ENCODE data around the gene TRHDE. TPM values are rescaled to one million over a fixed set of nuclear protein-coding genes. Genes with fewer than 3 reads are reported as not detected.

The TRHDE gene
- total and polyA plus RNA-seq, 2 donors (not counting 3 experiments of a cell fraction or from before 2014, with no cell fraction given), result not detected

GRCh38 chr12:72300728-72301127 is 28.6 kb downstream of the TRHDE start:
- Histone ChIP-seq H3K4me2 (ENCODE audit: insufficient read depth, low read length) (no peak overlapping the region), H3K9ac (replicated peaks; ENCODE audit: extremely low read depth, insufficient read depth, low read length) (no peak overlapping the region), H3K9me1 (replicated peaks; ENCODE audit: control insufficient read depth, extremely low read depth, insufficient read depth, low read length) (no peaks in the 10 kb centered on the region), H3K36me3 (ENCODE audit: control insufficient read depth in 2 of 2, extremely low read depth in 1 of 2, insufficient read depth in 2 of 2, low read length in 2 of 2) (no peaks in the 10 kb centered on the region), H3K79me2 (ENCODE audit: control insufficient read depth, insufficient read depth, low read length) (no peaks in the 10 kb centered on the region), H4K20me1 (replicated peaks; ENCODE audit: control insufficient read depth, extremely low read depth, insufficient read depth, low read length) (no peaks in the 10 kb centered on the region), H3K4me3 (replicated peaks in 1 of 3; ENCODE audit: insufficient read depth in 1 of 3, low read depth in 1 of 3, low read length in 3 of 3) (no peak overlapping the region), H2AFZ (ENCODE audit: low read depth, low read length) (no peak overlapping the region), H3K4me1 (ENCODE audit: control insufficient read depth, extremely low read depth, insufficient read depth, low read length) (no peaks in the 10 kb centered on the region), H3K27me3 (ENCODE audit: control insufficient read depth in 2 of 2, insufficient read depth in 2 of 2, low read length in 2 of 2) (no peaks in the 10 kb centered on the region), H3K27ac (ENCODE audit: insufficient read depth, low read depth, low read length) (no peak overlapping the region), H3K9me3 (replicated peaks; ENCODE audit: control insufficient read depth, insufficient read depth, low read length) (peaks cover 3% of the 10 kb centered on the region)
- POLR2A ChIA-PET, result no interaction called here
- intact Hi-C loops (cut with micrococcal nuclease) (no loop called here), dilution Hi-C loops (cut with MboI; ENCODE audit: extremely low pct_ligation_motif_present, low sequenced_read_pairs) (no loop called here)
- CTCF ChIA-PET, result no interaction called here
- FAIRE-seq, result no peak
- TF ChIP-seq CTCF (IDR thresholded peaks at IDR 0.05; ENCODE audit: extremely low read depth in 1 of 2, insufficient read depth in 1 of 2, low read depth in 1 of 2, low read length in 2 of 2), result no peak
- no peak for TF ChIP-seq POLR2AphosphoS5 (IDR thresholded peaks at IDR 0.05; ENCODE audit: insufficient read depth, low read depth, low read length)
- no peak for TF ChIP-seq JUN (IDR thresholded peaks at IDR 0.05; ENCODE audit: borderline replicate concordance, insufficient read depth, insufficient read length, low read depth)
- TF ChIP-seq MAX (IDR thresholded peaks at IDR 0.05; ENCODE audit: insufficient read depth, insufficient read length), result no peak
- TF ChIP-seq POLR2A (IDR thresholded peaks at IDR 0.05; ENCODE audit: low read depth, low read length), result no peak
- no peak for TF ChIP-seq EZH2 (IDR thresholded peaks at IDR 0.05; ENCODE audit: borderline replicate concordance, low read depth, low read length, severe bottlenecking)
- no peak for TF ChIP-seq FOS (IDR thresholded peaks at IDR 0.05; ENCODE audit: borderline replicate concordance, insufficient read depth, low read length)
- no peak for TF ChIP-seq MYC (IDR thresholded peaks at IDR 0.05; ENCODE audit: low read depth, low read length)
- no peak for TF ChIP-seq GATA2 (IDR thresholded peaks at IDR 0.05; ENCODE audit: insufficient read depth, insufficient read length, low read depth, low read length)
- BruUV-seq (replicated peaks), result no TSS peak
- no peak for DNase-seq (ENCODE audit: low read depth, low spot score)
